8988T (cell line): ENCODE results near the gene DUOX2.
"Not testable (repeated sequence)": the region's sequence is repeated elsewhere in the genome, so short reads cannot be mapped to it uniquely, and the experiment has no call there.

Experiments used
- DNase-seq: peaks from one replicate; pipeline ENCODE4 v3.0.0; 2011

The DUOX2 gene

DNA sequence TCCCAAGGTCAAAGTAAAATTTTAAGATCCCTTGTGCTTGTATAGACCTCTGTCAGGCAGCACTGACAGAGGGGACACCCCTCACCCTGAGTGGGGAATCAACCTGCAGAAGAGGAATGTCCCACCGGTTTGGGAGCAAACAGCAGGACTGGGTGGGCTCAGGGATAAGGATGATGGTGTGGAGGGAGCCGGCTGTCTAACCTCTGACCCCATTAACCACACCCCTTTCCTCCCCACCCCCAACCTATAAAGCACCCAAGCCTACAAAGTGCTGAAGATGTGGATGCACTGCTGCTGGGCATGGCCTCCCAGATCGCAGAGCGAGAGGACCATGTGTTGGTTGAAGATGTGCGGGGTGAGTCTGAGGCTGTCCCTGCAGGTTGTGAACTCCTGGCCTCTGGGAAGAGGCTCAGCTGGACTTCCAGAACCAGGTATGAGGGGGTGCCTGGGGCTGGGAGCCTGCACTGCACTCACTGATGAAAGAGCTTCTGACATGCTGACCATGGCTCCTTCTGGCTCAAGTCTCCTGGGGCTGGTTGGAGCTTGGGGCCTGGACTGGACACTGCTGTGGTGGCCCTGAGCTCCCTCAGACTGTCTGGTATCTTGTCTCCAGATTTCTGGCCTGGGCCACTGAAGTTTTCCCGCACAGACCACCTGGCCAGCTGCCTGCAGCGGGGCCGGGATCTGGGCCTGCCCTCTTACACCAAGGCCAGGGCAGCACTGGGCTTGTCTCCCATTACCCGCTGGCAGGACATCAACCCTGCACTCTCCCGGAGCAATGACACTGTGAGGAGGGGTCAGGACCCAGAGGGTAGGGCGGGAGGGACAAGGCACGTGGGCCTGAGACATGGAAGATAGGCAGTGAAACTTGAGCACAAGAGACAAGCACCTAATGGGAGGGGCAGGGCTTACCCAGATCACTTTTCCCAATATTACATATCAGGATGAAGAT is 25.1 kb upstream of the DUOX2 start:
- DNase-seq: no peak

DNA sequence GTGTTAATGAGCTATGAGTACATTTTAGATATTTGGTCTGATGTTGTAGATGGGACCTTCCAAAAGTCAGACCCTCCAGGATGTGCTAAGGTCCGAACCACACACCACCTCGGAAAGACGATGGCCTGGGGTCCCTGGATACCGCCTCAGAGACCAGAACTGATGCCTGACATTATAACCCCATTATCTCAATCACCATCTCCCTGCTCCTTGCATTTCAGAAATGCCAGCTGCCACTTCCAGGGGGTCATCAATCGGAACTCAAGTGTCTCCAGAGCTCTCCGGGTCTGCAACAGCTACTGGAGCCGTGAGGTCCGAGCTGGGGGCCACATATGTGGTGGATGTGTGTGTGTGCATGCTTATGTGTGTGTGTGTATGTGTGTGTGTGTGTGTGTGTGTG is 23.7 kb upstream of the DUOX2 start:
- no peak for DNase-seq

DNA sequence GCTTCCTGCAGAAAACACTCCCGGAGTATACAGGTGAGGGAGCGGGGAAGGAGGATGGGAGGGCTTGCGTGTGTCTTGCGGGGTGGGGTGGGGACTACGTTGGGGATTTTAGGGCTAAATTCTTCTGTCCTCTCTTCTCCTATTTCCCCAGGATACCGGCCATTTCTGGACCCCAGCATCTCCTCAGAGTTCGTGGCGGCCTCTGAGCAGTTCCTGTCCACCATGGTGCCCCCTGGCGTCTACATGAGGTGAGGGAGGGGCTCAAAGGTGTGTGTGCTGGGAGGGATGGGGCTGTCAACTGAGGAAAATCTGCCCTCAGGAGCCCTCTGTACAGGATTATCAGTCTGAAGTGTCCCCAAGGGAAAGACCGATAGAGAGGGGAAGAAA is 22.4 kb upstream of the DUOX2 start:
- DNase-seq: no peak

DNA sequence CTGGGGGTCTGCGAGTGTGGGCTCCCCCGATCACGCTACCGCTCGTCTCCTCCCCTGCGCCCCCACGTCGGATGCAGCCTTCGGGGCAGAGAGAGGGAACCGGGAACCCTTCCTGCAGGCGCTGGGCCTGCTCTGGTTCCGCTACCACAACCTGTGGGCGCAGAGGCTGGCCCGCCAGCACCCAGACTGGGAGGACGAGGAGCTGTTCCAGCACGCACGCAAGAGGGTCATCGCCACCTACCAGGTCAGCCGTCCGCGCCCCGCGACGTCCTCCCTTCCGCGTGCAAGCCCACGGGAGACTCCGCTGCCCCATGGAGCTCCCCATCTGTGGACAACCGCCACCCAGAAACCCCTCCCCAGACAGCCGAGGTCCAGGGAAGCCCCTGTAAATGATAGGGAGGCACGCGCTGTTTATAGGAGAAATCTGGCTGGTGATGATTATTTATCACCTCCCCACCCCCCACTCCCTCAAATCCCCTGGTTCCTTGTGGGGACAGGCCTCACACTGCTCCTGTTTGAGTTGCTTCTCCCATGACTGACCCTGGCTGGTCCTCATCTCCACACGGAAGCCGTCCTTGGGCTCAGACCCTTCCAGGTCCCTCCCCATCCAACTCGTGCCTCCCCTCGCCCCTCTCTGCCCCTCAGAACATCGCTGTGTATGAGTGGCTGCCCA is 21.9 kb upstream of the DUOX2 start:
- not testable (repeated sequence) for DNase-seq

DNA sequence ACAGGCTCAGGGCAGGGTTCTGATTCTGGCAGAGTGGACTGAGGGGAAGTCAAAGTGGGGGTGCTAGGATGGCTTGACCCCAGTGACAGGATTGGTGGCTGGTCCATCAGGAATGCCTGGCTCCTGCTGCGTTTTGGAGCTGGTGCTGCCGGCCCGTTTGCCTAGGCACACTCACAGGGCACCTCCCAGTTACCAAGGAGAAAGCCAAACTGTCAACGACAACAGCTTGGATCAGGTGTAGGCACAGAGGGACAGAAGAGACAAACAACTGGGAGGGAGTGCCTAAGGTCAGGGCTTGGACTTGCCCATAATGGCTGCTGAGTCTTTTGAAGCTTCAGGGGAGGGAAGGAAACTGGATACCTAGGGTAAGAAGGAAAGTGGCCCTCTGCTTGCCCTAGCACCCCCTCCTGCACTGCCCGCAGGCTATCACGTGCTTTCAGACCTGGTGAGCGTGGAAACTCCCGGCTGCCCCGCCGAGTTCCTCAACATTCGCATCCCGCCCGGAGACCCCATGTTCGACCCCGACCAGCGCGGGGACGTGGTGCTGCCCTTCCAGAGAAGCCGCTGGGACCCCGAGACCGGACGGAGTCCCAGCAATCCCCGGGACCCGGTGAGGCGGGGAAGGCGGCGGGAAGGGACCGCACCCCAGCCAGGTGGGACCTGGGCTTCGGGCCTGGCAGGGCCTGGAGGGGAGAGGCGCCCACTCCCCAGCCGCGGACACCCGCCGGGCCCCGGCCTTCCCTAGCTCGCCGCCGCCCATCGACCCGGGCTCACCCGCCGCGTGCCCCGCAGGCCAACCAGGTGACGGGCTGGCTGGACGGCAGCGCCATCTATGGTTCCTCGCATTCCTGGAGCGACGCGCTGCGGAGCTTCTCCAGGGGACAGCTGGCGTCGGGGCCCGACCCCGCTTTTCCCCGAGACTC is 21.0 kb upstream of the DUOX2 start:
- DNase-seq: no peak

DNA sequence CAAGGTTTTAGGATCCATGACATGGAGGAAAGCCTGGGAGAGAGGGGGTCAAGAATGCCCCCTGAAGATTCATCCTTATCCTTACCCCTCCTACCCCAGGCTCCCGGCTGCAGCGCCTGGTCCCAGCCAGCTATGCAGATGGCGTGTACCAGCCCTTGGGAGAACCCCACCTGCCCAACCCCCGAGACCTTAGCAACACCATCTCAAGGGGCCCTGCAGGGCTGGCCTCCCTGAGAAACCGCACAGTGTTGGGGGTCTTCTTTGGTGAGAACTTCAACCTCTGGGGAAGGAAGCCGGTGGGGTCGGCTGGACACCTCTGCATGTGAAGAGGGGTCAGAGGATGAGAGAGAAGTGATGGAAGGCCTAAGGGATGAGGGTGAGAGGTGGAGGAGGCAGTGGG is 20.1 kb upstream of the DUOX2 start:
- DNase-seq: no peak

DNA sequence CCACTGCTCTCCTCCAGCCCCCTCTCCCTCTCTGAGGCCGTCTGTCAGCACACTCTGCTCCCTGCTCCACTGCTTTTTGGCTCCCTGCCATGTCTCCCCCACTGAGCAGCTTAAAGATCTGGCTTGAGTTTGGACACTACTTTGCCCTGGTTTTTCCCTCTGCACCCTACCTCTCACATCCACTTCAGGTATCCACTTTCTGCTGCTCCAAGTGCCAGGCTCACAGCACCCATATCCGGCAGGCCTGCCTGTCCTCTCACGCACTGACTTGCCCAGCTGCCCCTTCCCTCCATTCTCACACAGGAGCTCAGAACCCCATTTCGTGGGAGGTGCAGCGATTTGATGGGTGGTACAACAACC is 19.6 kb upstream of the DUOX2 start:
- DNase-seq: no peak

DNA sequence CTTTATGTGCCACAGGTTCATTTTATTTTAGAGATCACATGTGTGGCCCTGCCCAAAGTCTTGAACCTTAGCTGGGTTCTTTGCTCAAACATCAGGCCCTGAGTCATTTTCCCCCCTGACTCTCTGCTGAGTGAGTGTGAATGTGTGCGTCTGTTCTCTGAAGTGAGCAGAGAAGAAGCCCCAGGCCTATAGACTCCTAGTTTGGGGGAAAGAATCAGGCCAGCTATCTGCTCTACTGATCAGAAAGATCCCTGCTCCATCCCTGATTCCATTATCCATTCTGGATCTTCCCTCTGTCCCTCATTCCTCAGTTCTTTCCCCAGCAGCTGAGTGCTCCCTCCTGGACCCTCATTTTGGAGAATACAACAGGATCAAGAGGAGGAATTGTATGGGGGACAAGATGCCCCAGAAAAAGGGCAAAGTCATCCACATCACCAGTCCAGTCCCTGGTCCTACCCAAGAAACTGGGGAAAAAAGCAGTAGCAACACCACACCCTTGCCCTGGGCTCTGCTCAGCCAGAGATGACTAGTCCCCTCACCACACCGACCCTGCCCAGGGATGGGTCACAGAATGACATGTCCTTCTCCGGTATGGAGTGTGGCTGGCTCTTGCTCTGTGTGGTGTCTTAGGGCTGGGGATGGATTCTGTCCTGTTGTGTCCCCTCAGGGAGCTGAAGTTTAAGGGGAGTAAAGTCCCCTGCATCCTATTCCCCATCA is 19.0 kb upstream of the DUOX2 start:
- no peak for DNase-seq

DNA sequence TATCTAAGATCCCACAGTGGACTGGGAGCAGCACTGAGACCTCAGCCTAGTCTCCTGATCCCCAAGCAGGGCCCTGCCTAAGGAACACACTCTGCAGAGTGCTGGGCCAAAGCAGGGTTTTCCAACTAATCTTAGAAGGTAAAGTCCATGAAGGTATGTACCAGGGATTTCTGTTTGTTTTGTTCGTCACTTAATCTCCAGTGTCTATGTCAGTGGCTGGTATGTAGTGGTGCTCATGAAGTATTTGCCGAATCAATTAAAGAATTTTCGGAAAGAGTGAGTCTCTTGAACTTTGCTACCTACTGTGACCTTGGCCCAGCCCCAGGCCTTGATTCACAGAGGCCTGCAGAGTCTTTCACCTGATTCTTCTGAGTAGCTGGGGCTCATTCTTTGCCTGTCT is 17.5 kb upstream of the DUOX2 start:
- DNase-seq: no peak

DNA sequence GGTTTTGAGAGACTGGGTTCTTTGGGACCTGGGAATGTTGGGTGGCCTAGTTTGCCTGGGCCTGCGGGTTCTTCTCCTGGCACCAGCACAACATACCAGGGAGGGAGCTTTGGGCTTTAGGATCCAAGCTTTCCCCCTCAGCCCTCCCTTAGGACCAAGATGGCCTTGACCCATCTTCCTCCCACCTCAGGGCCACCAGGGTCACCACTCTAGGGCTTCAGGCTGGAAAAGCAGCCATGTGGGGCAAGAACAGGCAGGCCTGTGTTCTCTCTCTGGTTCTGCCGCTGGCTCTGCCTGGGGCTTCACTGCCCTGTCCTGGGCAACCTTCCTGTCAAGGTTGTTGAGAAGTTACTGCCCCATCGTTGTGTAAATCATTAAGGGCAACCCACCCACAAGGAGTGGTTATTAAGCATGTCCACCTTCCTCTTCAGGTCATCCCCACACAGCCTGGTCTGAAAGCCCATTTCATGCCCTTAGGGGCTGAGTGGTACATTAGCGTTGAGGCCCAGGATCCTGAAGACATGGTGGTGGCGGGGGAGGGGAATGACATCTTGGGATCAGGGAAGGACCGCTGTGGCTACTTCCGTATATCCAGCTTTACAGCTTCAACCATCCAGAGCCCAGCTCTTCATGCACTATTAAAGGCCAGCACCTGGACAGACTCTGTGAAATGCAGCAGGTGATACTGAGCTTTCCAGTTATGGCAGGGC is 16.5 kb upstream of the DUOX2 start:
- no peak for DNase-seq

DNA sequence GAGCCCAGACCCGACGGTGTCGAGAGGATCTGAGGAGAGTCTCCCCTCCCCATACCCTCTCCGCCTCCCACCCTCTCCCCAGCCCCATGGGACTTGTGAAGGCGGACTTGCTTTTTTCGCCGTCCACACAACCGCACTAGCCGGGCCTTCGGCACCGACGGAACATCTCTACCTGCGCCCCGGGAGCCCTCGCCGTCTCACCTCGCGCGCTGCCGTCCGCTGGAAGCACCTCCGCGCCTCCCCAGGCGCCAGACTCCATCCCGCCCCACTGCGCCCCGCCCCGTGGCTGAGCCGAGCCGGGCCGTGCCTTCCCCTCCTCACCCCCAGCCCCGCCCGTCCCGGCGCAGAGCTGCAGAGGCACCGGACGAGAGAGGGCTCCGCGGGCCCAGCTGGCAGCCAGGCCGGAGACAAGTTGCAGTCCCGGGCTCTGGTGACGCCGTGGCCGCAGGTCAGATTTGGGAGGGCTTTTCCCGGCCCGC is 15.7 kb upstream of the DUOX2 start, which contains the start of the genes DUOX1 and DUOXA1:
Gene DUOX1 (plus strand): TSS at position 344 of the 479 bp plus-strand sequence. CDS start 1,973 bp downstream, outside the sequence.
Gene DUOXA1 (minus strand): TSS at position 229 of the 479 bp plus-strand sequence. CDS start 6,865 bp downstream, outside the sequence.
- no peak for DNase-seq

DNA sequence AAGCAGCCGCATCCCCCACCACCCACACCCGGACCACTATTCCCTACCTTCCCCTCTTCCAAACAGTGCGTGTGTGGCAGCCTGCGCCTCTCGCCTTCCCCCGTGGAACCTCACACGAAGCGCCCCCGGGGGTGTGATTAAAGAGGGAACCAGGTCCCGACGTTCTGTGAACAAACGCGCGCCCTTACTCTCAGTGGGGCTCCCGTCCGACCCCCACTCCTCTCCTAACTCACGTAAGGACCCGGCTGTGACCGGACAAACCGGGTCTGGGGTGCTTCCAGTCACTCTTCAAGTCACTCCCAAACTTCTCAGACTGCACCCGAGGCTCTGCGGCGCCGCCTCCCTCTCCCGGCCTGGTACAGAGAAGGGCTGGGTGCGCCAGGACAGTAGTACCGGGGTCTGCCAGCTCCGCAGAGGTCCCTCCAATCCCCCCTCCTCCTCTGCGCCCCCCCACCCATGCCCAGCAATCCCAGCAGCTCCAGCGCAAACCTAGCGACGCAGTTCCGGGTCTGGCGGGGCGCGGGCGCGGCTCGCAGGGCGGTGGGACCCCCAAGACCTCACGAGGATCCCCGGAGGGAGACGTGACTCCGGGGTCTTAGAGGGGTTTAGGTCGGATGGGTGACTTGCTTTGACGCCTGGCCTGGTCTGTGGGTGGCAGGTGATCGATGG is 15.1 kb upstream of the DUOX2 start:
- DNase-seq: no peak

DNA sequence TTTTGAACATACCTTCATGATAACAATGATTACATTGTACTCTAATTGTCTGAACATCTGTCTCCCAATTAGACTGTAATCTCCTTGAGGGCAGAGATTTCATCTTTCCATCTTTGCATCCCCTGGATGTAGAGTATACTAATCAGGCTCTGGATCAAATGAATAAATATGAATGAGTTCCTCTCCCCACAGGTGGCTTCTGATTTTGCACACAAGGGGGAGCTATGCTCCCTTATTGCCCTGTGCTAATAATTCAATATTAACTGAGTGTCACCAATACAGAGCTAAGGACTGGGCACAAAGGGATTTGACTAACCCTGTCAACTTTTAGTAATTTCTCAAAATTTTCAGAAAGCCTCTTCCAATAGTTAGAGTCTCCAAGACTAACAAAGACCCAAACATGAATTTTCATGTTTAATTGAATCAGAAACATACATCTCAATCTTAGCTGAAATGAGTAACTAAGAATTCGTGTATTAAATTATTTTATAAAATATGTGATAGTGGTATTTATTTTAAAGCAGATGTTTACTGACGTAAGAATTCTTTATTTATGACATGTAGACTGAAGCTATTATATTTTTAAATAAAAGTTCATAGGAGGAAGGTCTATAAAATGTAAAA is 12.7 kb upstream of the DUOX2 start:
- DNase-seq: no peak

DNA sequence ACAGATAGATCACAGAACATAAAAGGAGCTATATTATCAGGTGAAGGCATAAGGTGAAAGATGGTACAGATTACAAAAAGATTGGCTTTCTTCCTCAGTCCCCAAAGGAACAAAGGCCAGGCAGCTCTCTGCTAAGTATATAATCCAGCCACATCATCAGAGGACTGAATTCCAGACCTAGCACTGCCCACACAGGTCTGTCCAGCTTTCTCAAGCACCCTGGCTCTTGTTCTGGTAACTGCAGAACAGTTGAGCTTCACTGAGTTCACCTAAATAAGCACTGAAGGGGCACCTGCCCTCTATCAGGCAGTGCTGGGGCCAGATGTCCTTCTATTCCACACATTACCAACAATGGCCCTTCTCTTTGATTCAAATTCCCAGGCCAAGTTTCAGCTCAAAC is 9.4 kb upstream of the DUOX2 start:
- no peak for DNase-seq

DNA sequence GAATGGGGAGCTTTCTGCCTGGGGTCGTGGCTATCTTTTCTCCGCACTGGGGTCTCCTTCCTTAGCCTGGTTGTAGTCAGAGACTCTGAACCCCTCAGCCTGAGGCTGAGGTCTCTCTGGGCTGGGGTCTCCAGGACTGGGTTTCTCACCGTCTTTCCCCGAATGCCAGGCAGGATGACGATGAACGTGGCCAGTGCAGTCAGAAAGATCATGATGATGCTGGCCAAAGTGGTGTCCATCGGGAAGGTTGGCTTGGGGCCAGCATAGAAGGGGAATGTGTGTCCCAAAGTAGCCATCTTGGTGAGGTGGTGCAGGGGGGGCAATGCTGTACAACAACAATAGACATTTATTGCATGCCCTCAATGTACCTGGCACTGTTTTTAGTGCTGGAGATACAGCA is 8.7 kb upstream of the DUOX2 start:
- DNase-seq: no peak

DNA sequence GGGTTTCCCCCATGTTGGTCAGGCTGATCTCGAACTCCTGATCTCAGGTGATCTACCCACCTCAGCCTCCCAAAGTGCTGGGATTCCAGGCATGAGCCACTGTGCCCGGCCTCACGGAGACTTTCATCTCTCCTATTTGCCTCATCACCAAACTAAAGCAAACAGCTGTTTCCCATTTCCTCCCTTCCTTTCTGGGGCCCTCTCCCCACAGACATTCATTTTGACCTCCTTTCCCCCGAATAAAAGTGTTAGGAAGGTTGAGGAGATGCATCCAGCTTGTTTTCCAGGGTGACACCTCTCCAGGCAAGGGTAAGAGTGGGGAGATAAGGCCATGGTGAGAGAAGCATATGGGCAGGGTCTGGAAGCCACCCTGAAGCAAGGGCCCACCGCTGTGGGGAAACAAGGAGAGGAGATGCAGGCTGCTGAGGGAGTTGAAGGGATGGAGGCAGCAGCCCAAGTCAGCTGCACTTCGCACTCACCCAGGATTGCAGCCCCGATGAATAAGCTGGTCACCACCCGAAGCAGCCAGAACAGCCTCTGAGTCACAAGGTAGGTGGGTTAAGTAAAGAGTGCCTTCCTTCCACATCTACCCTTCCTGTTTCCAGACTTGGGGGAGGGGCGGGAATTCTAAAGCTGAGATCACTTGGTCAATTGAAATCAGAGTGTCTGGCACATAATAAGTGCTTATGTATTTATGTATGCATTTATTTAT is 7.9 kb upstream of the DUOX2 start:
- DNase-seq: peak; percentile 69

DNA sequence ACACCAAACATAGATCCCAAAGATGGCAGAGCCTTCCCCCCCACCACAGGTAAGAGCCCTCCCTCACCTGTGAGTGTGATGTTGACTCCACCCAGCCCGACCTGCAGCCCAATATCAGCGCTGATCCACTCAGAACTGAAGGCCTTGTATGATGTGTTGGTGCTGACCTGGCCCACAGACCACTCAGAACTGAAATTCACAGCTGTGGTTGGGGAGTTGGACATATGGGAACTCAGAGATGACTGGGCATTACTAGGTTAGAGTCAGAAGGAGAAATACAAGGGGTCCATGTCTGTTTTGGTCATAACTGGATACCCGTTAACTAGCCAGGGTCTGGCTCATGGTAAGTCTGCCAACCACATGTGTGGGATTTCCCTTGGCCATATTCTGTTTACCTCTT is 7.0 kb upstream of the DUOX2 start:
- no peak for DNase-seq

DNA sequence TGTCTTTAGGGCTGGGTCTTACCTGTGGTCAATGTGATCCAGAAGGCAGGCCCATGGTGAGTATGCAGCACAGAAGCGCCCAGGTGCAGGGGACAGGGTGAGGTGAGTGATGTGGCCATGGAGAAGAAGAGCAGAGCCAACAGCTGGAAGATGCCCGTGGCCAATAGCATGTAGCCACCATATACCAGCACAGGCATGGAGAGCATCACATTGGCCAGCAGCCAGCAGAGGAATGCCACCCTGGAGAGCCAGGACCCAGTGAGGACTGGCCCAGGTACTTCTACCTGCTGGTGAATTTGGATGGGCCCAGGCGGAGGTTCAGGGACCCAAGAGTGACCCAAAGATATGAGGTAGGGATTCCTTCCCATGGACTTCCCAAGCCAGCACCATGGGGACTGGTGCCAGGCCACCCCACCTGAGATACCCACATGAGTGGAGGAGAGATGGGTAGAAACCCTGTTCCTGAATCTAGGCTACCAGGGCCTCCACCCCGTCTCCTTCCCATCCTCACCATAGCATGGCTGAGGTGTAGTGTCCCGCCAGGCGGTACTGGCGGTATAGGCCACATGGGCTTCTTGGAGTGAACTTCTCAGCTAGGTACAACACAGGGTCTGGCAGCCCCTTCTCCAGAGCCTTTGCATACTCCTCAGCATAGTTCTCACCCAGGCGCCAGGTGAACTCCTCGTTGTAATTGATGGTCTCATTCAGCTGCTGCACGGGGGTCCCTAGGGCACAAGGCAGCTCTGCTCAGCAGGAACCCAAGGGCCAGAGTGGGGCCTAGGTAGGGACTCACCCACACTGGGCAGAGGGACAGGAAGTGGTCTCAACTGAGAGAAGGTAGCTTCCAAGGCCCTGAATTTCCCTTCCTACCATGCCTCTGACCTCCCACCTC is 6.4 kb upstream of the DUOX2 start:
- no peak for DNase-seq

DNA sequence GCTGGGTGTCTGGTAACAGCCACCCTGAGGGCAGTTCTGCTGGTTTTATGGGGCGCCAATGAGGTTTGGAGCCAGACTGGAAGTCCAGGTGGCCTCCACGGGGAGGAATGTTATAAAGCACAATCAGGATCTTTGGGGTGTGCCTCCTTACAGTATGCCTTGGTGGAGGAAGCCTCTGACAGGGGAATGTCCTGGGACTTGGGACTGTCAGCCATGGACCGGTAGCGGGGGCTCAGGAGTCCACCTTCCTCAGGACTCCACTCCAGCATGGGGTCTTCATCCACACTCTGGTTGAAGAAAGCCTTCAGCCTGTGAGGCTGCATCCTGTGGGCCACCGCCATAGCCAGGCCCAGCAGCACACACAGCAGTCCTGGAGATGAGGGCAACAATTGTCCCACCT is 5.0 kb upstream of the DUOX2 start:
- no peak for DNase-seq
